Measurements from ENCODE around the gene PIGR. TPM values are rescaled to one million over a fixed set of nuclear protein-coding genes. Genes with fewer than 3 reads are reported as not detected.

Gene PIGR
- polyA plus RNA-seq, 1 donor from 2014 or later = not detected

- Histone ChIP-seq H3K9me3 (ENCODE audit: low read length) (no peaks in the 10 kb centered on the region), H2AFZ (ENCODE audit: low read depth, low read length) (no peak overlapping the region), H3K36me3 (ENCODE audit: insufficient read depth, low read length) (no peaks in the 10 kb centered on the region), H3F3A (ENCODE audit: insufficient read depth, low read length, poor library complexity, severe bottlenecking) (no peaks in the 10 kb centered on the region), H3K9ac (ENCODE audit: low read length) (no peak overlapping the region), H3K79me2 (replicated peaks; ENCODE audit: insufficient read depth, low read length) (no peaks in the 10 kb centered on the region), H4K20me1 (ENCODE audit: insufficient read depth) (no peaks in the 10 kb centered on the region), H3K27me3 (ENCODE audit: insufficient read depth, low read depth, low read length) (no peaks in the 10 kb centered on the region), H3K4me3 (ENCODE audit: low read length) (no peak overlapping the region), H3K4me2 (ENCODE audit: low read length) (no peak overlapping the region), H3K27ac (ENCODE audit: low read length) (no peak overlapping the region), H3K9me2 (ENCODE audit: insufficient read depth, low read length) (no peaks in the 10 kb centered on the region)
- TF ChIP-seq MXI1 (conservative IDR thresholded peaks at IDR 0.05; ENCODE audit: poor library complexity, severe bottlenecking) = no peak
- TF ChIP-seq TAF1 (IDR thresholded peaks at IDR 0.05; ENCODE audit: low read depth) = no peak
- TF ChIP-seq CTCF (IDR thresholded peaks at IDR 0.05; ENCODE audit: poor library complexity, severe bottlenecking) = no peak
- no peak for TF ChIP-seq POLR2AphosphoS5 (IDR thresholded peaks at IDR 0.05)
- TF ChIP-seq REST (IDR thresholded peaks at IDR 0.05; ENCODE audit: borderline replicate concordance) = no peak
- TF ChIP-seq RAD21 (conservative IDR thresholded peaks at IDR 0.05) = no peak
- no peak for TF ChIP-seq EZH2 (IDR thresholded peaks at IDR 0.05; ENCODE audit: borderline replicate concordance, insufficient read depth, low read length, poor library complexity, severe bottlenecking)
- no peak for TF ChIP-seq SMC3 (conservative IDR thresholded peaks at IDR 0.05; ENCODE audit: poor library complexity)
- no peak for TF ChIP-seq EP300 (conservative IDR thresholded peaks at IDR 0.05; ENCODE audit: poor library complexity, severe bottlenecking)
Measured at GRCh38 chr1:206926286-206926685, 20.0 kb downstream of the PIGR start.

- Histone ChIP-seq H3K27me3 (ENCODE audit: insufficient read depth, low read depth, low read length) (no peaks in the 10 kb centered on the region), H3K4me2 (ENCODE audit: low read length) (no peak overlapping the region), H3K9ac (ENCODE audit: low read length) (no peak overlapping the region), H4K20me1 (ENCODE audit: insufficient read depth) (no peaks in the 10 kb centered on the region), H3K79me2 (replicated peaks; ENCODE audit: insufficient read depth, low read length) (no peaks in the 10 kb centered on the region), H3K36me3 (ENCODE audit: insufficient read depth, low read length) (no peaks in the 10 kb centered on the region), H3K9me2 (ENCODE audit: insufficient read depth, low read length) (no peaks in the 10 kb centered on the region), H3K4me3 (ENCODE audit: low read length) (no peak overlapping the region), H3F3A (ENCODE audit: insufficient read depth, low read length, poor library complexity, severe bottlenecking) (no peaks in the 10 kb centered on the region), H2AFZ (ENCODE audit: low read depth, low read length) (no peak overlapping the region), H3K27ac (ENCODE audit: low read length) (no peak overlapping the region), H3K9me3 (ENCODE audit: low read length) (no peaks in the 10 kb centered on the region)
- no peak for TF ChIP-seq SMC3 (conservative IDR thresholded peaks at IDR 0.05; ENCODE audit: poor library complexity)
- no peak for TF ChIP-seq EP300 (conservative IDR thresholded peaks at IDR 0.05; ENCODE audit: poor library complexity, severe bottlenecking)
- TF ChIP-seq RAD21 (conservative IDR thresholded peaks at IDR 0.05) = no peak
- TF ChIP-seq TAF1 (IDR thresholded peaks at IDR 0.05; ENCODE audit: low read depth) = no peak
- TF ChIP-seq EZH2 (IDR thresholded peaks at IDR 0.05; ENCODE audit: borderline replicate concordance, insufficient read depth, low read length, poor library complexity, severe bottlenecking) = no peak
- no peak for TF ChIP-seq MXI1 (conservative IDR thresholded peaks at IDR 0.05; ENCODE audit: poor library complexity, severe bottlenecking)
- no peak for TF ChIP-seq CTCF (IDR thresholded peaks at IDR 0.05; ENCODE audit: poor library complexity, severe bottlenecking)
- no peak for TF ChIP-seq REST (IDR thresholded peaks at IDR 0.05; ENCODE audit: borderline replicate concordance)
- no peak for TF ChIP-seq POLR2AphosphoS5 (IDR thresholded peaks at IDR 0.05)
Measured at GRCh38 chr1:206925106-206925736, 21.0 kb downstream of the PIGR start.

Measured in neural cell (in vitro differentiated cells).